HTERT RPE-1 (cell line): ENCODE data around the gene H6PD.

Experiments
- in situ Hi-C: fragments of 300-500 bp; cut with MboI; formaldehyde crosslinking; loops from 4 replicates; pipeline ENCODE4 v1.14.3; 2020; ENCODE audit warnings: low sequenced_read_pairs

The H6PD gene

GRCh38 chr1:9234223-9235095 is at the start of gene H6PD:
H6PD (plus strand) TSS chr1:9234774; CDS start chr1:9244935, 10,161 bp downstream.
- in situ Hi-C loops, result no loop called here

DNA sequence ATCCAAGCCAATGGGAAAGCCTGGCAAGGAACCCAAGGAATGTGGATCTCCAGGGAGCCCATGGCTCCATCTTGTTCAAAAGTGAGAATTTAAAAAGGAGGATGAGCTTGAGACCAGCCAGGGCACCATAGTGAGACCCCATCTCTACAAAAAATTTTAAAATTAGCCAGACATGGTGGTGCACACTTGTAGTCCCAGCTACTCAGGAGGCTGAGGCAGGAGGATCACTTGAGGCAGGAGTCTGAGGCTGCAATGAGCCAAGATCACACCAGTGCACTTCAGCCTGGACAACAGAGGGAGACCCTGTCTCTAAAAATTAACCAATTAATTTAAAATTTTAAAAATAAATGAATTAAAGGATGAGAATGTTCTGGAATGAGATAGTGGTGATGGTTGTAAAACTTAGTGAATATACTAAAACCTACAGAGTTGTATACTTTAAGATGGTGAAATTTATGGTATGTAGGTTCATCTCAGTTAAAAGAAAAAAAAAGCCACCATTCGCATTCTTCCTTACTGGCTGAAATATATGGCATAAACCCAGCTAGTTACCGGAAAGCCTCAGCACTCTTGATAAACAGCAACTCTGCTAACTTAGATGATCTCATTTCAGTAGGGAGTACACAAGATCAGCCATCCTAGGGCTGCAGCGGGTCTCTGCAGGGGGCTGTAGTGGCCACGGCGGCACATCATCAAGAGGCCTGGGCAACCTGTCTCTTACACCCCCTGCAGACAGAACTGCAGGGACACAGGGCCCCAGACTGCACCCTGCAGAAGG is 48.3 kb upstream of the H6PD start:
- in situ Hi-C loops, result no loop called here

DNA sequence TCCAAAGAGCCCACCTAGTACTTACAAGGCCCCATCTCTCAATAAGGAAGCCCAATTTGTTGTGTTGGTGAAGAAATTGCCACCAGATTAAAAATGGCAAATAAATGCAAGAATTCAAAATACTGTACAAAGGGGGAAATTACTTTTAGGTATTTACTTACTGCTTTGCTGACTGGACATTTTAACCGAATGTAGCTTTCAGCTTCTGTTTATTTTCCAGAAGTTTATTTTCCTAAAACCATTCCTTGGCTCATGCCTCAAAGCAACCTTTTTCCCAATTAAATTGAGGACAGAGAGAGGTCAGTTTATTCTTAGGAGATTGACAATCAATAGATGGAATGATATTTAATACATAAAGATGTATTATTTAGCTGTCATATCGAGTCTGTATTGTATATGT is 47.6 kb upstream of the H6PD start:
- in situ Hi-C loops, result no loop called here

GRCh38 chr1:9190234-9190633 is 44.3 kb upstream of the H6PD start:
- in situ Hi-C loops, result no loop called here

- in situ Hi-C loops, result no loop called here
Observed at GRCh38 chr1:9191231-9191630, 43.3 kb upstream of the H6PD start.

DNA sequence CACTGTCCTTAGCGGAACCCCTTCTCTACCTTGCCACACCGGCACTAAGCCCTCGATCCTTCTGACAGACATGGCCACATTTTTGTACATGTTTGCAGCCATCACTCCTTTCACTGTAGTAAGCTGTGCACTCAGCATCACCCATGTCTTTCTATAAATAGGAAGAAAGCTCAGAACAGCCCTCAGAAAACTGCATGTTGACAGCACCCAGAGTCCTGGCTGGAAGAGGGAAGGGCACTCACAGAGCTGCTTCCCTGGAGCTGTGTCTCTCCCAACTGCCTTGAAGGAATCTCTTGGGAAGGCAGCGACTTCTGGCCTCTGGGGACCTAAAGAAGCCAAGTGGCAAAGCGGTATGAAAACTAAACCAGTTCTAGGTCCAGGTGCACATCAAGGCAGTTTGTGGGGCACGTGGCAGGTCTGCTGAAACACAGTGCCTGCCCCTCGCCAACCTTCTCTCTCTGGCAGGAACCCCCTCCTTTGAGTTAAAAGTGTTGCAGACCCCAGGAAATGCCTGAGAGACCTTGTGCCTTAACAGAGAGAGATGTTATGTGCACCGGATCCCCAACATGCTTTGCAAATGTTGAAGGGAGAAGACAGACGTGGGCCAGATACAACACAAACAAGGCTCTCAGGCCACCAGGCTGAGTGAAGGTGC is 41.9 kb upstream of the H6PD start:
- in situ Hi-C loops, result no loop called here

GRCh38 chr1:9193233-9193625 is 41.3 kb upstream of the H6PD start:
- in situ Hi-C loops, result no loop called here

GRCh38 chr1:9194024-9194423 is 40.5 kb upstream of the H6PD start:
- in situ Hi-C loops, result no loop called here

- in situ Hi-C loops, result no loop called here
Observed at GRCh38 chr1:9195651-9196050, 38.9 kb upstream of the H6PD start.

DNA sequence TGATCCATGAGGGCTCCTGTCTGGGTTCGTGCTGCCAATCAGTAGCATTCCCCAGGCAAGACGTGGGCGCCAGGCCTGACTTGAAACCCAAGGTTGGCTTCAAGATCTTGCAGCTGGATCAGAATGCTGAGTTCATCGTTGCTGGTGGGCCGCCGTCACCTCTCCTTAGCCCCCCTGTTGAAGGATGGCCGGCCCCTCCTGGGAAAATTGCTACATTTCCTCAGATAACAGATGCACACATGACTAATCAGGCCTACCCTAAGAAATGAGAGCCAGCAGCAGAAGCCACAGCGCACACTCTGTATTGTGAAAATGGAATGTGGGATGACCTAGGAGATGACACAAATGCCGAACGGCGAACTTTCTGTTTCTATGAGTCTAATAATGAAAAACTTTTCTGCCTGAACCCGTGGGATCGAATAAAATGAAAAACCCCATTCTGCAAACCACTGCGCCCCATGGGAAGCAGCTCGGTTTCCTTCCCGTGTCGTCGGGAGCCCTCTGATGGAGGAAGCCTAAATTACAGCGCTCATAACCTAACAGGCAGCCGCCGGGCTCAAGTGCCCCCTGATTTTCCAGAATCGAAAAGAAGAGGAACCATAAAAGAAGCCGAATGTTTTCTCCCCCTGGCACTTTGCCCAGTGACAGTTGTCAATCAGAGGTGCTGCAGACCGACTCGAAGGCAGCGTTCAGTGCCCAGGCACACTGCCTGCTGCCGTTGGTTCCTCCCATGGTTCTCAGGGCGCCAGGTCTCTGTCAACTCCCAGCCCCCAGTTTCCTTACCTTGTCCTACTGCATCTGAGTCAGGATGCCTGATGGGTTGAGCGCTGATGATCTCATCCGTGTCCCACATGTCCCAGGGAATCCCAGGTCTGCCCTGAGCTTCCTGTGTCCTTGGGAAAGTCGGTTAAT is 38.2 kb upstream of the H6PD start:
- in situ Hi-C loops, result no loop called here

DNA sequence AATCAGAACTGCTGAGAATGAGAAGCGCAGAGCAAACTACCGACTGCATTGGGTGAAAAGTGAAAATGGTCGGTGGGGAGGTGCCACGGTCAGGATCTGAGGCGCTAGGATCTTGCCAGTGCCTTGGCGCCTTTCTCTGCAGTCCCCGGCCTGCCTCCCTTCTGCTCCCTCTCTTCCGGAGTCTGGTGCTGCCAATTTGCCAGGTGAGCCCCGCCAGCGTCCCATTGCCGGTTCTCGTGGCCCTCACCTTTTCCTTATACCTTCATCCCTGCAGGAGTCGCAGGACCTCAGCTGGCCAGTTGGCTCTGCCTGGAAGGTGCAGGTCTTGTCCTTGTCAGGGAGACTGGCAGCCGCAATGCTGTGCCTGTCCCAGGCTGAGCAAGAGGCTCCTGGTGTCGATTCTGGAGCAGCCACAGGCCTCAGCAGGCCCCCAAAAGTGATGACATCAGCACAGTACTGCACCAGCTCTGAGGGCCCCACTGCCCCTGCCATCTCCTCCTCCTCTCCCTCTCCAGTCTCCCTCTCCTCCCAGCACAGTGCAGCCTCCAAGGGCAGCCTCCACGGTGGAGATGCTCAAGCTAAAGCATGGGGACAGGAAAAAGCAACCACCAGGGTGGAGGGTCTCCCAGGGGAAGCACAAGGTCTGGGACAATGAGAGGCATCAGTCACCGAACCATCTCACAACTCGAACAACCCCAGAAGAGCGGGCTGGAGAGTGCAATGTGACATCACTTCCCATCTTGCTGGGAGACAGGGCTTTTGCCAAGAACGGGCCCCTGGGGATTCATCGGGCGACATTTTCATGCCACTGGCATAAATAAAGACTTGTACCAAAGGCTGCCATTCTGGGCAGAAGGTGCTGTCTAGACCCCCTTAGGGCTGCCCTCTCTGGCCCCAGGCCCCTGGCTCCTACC is 37.1 kb upstream of the H6PD start:
- in situ Hi-C loops, result no loop called here

GRCh38 chr1:9198538-9199361 is 35.8 kb upstream of the H6PD start:
- in situ Hi-C loops, result no loop called here

- in situ Hi-C loops, result no loop called here
Observed at GRCh38 chr1:9200441-9200840, 34.1 kb upstream of the H6PD start.

- in situ Hi-C loops, result no loop called here
Observed at GRCh38 chr1:9201401-9202239, 33.0 kb upstream of the H6PD start.

GRCh38 chr1:9202240-9202870 is 32.2 kb upstream of the H6PD start:
- in situ Hi-C loops, result no loop called here

DNA sequence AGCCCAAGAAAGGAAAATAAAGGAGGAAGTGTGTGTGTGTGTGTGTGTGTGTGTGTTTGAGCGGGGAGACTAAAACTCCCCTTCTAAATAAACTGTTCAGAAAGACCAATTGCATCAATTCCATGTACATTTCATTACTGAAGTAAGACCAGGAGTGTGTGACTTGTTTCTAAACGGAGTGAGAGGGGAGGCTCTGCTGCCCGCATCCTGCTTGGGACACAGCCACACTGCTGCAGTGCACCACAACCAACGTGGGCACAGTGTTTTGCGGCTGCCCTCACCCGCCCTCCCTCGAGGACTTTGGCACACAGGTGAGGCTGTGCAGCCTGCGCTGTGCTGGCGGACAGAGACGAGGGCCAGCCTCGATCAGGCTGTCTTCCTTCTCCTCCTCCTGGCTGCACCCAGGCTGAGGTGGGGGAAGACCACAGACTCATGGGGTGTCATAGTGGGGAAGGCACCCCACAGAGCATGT is 31.0 kb upstream of the H6PD start:
- in situ Hi-C loops, result no loop called here

DNA sequence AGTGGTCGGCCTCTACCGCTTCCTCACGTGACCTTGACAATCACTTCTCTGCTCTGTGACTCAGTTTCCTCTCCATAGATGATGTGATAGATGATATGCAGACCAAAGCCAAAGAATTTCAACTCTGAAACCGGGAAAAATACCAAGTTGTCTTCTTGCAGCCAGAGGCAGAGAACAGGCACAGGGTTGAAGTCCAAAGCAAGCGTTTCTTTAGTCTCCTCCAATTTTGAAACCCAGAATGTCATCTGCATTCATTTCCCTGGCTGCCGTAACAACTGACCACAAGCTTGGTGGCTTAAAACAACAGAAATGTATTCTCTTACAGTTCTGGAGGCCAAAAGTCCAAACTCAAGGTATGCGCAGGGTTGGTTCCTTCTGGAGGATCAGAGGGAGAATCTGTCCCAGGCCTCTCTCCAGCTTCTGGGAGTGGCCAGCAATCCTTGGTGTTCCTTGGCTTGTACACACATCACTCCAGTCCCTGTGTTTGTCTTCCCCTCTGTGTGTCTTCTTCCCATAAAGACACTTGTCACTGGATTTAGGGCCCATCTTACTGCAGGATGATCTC is 30.3 kb upstream of the H6PD start:
- in situ Hi-C loops, result no loop called here
